Tibial artery (tissue), 4 donors: ENCODE data around the gene FRRS1.
"Not testable (repeated sequence)": the region's sequence is repeated elsewhere in the genome, so short reads cannot be mapped to it uniquely, and the experiment has no call there.

ENCODE experiments used
- DNase-seq, 2 donors: peaks; one replicate each; pipeline ENCODE4 v3.0.0-alpha.2; 2019
- H3K27ac ChIP-seq, 2 donors: fragments of 200-600 bp; sonication (generic) in 1 of 2; 1 replicate in 1 of 2; 2 replicates in 1 of 2; pipeline ENCODE4 v1.5.1; 2018 to 2019; ENCODE audit warnings: mild to moderate bottlenecking in 1 of 2
- H3K27me3 ChIP-seq, 2 donors: fragments of 200-600 bp; sonication (generic) in 1 of 2; one replicate each; pipeline versions ENCODE4 v1.5.1 to v1.6.0; 2016 to 2019
- H3K36me3 ChIP-seq, 3 donors: fragments of 200-600 bp; sonication (generic) in 2 of 3; one replicate each; pipeline ENCODE4 v1.5.1; 2016 to 2019; ENCODE audit warnings: mild to moderate bottlenecking in 2 of 3
- H3K4me1 ChIP-seq, 4 donors: fragments of 200-600 bp; sonication (generic) in 2 of 4; 1 replicate in 3 of 4; 2 replicates in 1 of 4; pipeline ENCODE4 v1.5.1; 2016 to 2019
- H3K4me3 ChIP-seq, 2 donors: fragments of 200-600 bp; sonication (generic) in 1 of 2; 1 replicate in 1 of 2; 2 replicates in 1 of 2; pipeline ENCODE4 v1.5.1; 2018 to 2019; ENCODE audit warnings: mild to moderate bottlenecking in 2 of 2
- H3K9me3 ChIP-seq, 3 donors: fragments of 200-600 bp; sonication (generic) in 1 of 3; one replicate each; pipeline ENCODE4 v1.5.1; 2016 to 2019
- intact Hi-C: fragments of 100-400 bp; cut with DNase I; formaldehyde crosslinking; loops from one replicate; pipeline ENCODE4 v1.15.0; 2023; ENCODE audit warnings: low total_unique reads
- TF ChIP-seq, protein P1 (sequence below), 2 experiments: fragments of 200-600 bp in 1 of 2; fragments of 450-650 bp in 1 of 2; IDR thresholded peaks; one replicate each; pipeline ENCODE4 v1.5.1; 2017 to 2019; ENCODE audit warnings: antibody characterized with exemption in 2 of 2, mild to moderate bottlenecking in 1 of 2, moderate library complexity in 1 of 2

FRRS1 gene

GRCh38 chr1:99764909-99765308, 1.5 kb downstream of the FRRS1 start:
- H3K9me3 ChIP-seq = no peaks in the 10 kb centered on the region
- no peaks in the 10 kb centered on the region for H3K36me3 ChIP-seq
- DNase-seq = no peak
- H3K4me3 ChIP-seq = peak overlapping the region in 1 of 2 donors; percentile 51
- peak overlapping the region in 1 of 2 donors; percentile 72 for H3K27ac ChIP-seq
- intact Hi-C loops = no loop called here
- H3K27me3 ChIP-seq = no peaks in the 10 kb centered on the region
- TF ChIP-seq, protein P1, sequence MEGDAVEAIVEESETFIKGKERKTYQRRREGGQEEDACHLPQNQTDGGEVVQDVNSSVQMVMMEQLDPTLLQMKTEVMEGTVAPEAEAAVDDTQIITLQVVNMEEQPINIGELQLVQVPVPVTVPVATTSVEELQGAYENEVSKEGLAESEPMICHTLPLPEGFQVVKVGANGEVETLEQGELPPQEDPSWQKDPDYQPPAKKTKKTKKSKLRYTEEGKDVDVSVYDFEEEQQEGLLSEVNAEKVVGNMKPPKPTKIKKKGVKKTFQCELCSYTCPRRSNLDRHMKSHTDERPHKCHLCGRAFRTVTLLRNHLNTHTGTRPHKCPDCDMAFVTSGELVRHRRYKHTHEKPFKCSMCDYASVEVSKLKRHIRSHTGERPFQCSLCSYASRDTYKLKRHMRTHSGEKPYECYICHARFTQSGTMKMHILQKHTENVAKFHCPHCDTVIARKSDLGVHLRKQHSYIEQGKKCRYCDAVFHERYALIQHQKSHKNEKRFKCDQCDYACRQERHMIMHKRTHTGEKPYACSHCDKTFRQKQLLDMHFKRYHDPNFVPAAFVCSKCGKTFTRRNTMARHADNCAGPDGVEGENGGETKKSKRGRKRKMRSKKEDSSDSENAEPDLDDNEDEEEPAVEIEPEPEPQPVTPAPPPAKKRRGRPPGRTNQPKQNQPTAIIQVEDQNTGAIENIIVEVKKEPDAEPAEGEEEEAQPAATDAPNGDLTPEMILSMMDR (IDR thresholded peaks at IDR 0.05) = no peak
- peaks cover 0 to 51% (median 9%) of the 10 kb centered on the region in 4 donors for H3K4me1 ChIP-seq

DNA sequence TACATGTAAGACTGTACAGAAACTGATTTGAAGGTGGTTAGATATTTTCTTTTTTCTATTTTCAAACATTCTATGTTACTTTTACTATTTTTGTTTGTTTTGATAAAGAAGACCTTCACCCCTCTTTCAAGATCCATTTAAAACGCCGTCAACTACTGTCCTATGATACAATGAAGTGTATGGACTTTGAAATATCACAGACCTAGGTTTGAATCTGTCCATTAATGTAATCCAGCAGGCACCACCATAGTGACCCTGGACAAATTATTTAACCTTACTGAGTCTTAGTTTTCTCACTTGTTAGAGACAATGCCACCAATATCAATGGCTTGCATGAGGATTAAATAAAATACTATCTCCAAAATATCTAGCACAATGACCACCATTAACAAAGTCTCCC, 2.0 kb downstream of the FRRS1 start:
- Histone ChIP-seq H3K4me3 (no peak overlapping the region), H3K27me3 (no peaks in the 10 kb centered on the region)
- DNase-seq = no peak

DNA sequence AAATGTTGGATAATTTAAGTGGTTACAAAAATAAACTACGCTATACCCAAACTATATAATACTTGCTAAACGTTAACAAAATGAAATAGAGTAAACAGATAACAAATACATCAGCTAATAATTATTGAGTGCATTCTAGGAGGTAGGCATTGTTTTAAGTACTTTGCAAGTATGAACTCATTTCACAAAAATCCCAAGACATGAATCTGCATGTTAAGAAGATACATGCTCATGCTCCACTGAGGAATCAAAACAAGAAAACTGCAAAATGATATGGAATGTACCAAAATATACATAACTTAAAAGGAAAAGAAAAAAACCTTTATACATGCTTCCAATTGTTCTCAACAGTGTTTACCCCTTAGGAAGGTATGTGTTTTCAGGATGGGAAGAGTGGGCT, 2.5 kb downstream of the FRRS1 start:
- TF ChIP-seq, protein P1 (IDR thresholded peaks at IDR 0.05) = no peak
- intact Hi-C loops = no loop called here
- Histone ChIP-seq H3K27me3 (no peaks in the 10 kb centered on the region), H3K27ac (no peak overlapping the region), H3K4me1 (peaks cover 0 to 51% (median 10%) of the 10 kb centered on the region in 4 donors), H3K36me3 (no peaks in the 10 kb centered on the region), H3K4me3 (no peak overlapping the region), H3K9me3 (no peaks in the 10 kb centered on the region)
- no peak for DNase-seq

More for the DNA sequence above, 2.0 kb downstream of the FRRS1 start:
- Histone ChIP-seq H3K27ac (no peak overlapping the region), H3K36me3 (no peaks in the 10 kb centered on the region), H3K9me3 (no peaks in the 10 kb centered on the region), H3K4me1 (peaks cover 0 to 51% (median 10%) of the 10 kb centered on the region in 4 donors)
- TF ChIP-seq, protein P1 (IDR thresholded peaks at IDR 0.05) = no peak
- intact Hi-C loops = no loop called here

- intact Hi-C loops = no loop called here
- no peak for DNase-seq
- H3K27me3 ChIP-seq = no peaks in the 10 kb centered on the region
- H3K4me3 ChIP-seq = no peak overlapping the region
- H3K4me1 ChIP-seq = peaks cover 0 to 38% (median 7%) of the 10 kb centered on the region in 4 donors
- H3K9me3 ChIP-seq = no peaks in the 10 kb centered on the region
- peak overlapping the region in 1 of 2 donors; percentile 37 for H3K27ac ChIP-seq
- TF ChIP-seq, protein P1 (IDR thresholded peaks at IDR 0.05) = no peak
- no peaks in the 10 kb centered on the region for H3K36me3 ChIP-seq
These were observed 4.7 kb downstream of the FRRS1 start for GRCh38 chr1:99761774-99762173.

- TF ChIP-seq, protein P1 (IDR thresholded peaks at IDR 0.05) = no peak
- peaks cover 0 to 28% (median 7%) of the 10 kb centered on the region in 4 donors for H3K4me1 ChIP-seq
- H3K27me3 ChIP-seq = no peaks in the 10 kb centered on the region
- no peaks in the 10 kb centered on the region for H3K9me3 ChIP-seq
- H3K4me3 ChIP-seq = no peak overlapping the region
- H3K27ac ChIP-seq = no peak overlapping the region
- H3K36me3 ChIP-seq = no peaks in the 10 kb centered on the region
- no peak for DNase-seq
- intact Hi-C loops = no loop called here
These were observed 6.8 kb downstream of the FRRS1 start for GRCh38 chr1:99759518-99760160.

GRCh38 chr1:99758686-99759517, 7.5 kb downstream of the FRRS1 start:
- H3K36me3 ChIP-seq, H3K27ac ChIP-seq, H3K9me3 ChIP-seq, DNase-seq, intact Hi-C loops, H3K27me3 ChIP-seq, H3K4me3 ChIP-seq: not testable (repeated sequence)
- peaks cover 0 to 27% (median 7%) of the 10 kb centered on the region in 4 donors for H3K4me1 ChIP-seq
